Loucy (cell line): Measurements from ENCODE around the gene RGS6.

ENCODE experiments used
- CTCF ChIP-seq: fragments of 200-600 bp; sonication (generic); conservative IDR thresholded peaks from 2 replicates; pipeline ENCODE4 v1.5.1; 2014; ENCODE audit warnings: mild to moderate bottlenecking, antibody characterized with exemption, low read length
- EZH2phosphoT487 ChIP-seq: fragments of 200-600 bp; IDR thresholded peaks from 2 replicates; pipeline ENCODE4 v1.6.1; 2018; ENCODE audit warnings: antibody characterized with exemption, mild to moderate bottlenecking, moderate library complexity, borderline replicate concordance

- TF ChIP-seq CTCF, result no peak
- TF ChIP-seq EZH2phosphoT487, result no peak
Measured at GRCh38 chr14:71959055-71959454, 26.8 kb downstream of the RGS6 start.
